ENCODE results near the gene MAP3K13.
"Not testable (repeated sequence)": the region's sequence is repeated elsewhere in the genome, so short reads cannot be mapped to it uniquely, and the experiment has no call there.

The MAP3K13 gene

DNA sequence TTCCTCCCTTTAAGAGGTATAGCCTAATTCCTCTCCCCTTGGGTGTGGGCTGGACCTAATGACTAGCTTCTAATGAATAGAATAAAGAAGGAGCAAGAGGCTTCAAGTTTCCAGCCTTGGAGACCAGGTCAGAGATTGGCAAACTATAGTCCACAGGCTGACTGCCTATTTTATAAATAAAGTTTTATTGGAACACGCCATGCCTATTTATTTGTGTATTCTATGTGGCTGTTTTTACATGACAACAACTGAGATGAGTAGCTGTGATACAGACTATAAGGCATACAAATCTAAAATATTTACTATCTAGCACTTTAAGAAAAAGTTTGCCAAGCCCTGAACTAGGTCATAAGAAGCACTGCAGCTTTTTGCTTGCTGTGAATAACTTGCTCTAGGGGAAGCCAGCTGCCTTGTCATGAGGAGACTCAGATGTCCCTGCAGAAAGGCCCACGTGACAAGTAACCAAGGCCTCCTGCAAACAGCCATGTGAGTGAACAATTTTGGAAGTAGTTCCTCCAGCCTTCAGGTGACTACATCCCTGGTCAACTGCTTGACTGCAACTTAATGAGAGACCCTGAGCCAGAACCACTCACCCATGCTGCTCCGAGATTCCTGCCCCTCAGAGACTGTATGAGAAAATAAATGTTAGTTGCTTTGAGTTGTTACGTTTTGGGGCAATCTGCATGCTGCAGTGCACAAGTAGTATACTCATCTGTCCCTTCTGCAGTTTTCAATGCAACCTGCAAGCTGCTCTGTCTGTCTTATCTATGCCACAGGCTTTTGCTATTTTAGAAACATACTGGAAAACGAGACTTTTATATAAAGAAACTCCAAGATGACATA lies 21.1 kb upstream of the MAP3K13 start:
- DNase-seq (ENCODE audit: low spot score) = no peak

DNA sequence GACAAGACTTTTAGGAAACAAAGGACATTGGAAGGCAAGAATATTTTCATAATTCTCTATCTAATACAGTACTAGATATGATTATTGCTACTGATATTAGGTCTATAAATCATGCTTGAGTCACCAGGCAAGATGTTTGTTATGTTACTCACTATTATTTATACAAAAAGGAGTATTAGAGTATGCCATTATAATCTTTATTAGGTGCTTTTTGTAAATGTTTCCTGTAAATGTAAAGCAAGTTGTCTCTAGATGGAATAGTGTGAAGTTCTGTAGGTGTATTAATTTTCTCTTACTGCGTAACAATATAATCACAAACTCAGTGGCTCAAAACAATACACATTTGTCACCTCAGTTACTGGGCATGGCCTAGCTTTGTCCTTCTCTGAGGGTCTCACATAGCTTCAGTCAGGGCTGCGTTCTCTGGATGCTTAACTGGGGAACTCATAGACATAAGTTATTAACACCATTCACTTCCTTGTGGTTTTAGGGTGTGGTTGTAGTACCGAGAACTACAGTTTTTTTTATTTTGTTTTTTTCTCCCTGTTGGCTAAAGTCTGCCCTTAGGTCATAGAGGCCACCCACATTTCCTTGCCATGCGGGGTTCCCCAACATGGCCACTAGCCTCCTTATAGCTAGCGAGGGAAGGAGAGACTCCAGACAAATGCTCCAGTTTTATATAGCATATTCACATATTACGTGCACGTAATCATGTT lies 20.3 kb upstream of the MAP3K13 start:
- no peak for DNase-seq (ENCODE audit: low spot score)

DNA sequence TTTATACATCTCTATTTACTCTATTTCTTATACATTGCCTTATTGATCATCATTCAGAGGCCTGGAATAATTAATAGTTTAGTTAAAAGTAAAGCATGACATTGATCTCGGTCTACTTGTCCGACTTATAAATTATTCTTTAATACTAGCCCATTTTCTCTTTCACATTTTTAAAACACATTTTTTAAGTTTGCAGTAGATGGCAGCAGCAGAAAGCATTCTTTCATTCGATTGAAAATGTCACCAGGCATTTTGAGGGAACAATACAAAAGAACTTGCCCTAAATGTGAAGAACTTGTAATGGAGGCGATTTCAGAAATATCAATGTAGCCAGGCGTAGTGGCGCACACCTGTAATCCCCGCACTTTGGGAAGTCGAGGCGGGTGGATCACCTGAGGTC lies 15.5 kb upstream of the MAP3K13 start:
- DNase-seq (ENCODE audit: low spot score) = no peak

DNA sequence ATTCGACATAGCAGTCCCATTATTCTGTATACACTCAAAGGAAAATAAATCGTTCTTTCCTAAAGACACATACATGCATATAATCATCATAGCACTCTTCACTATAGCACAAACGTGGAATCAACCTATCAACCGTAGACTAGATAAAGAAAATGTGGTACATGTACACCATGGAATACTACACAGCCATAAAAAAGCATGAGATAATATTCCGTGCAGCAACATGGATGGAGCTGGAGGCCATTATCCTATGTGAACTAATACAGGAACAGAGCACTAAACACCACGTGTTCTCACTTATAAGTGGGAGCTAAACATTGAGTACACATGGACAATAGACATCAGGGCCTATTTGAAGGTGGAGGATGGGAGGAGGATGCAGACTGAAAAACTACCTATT lies 12.1 kb upstream of the MAP3K13 start:
- DNase-seq (ENCODE audit: low spot score) = no peak

DNA sequence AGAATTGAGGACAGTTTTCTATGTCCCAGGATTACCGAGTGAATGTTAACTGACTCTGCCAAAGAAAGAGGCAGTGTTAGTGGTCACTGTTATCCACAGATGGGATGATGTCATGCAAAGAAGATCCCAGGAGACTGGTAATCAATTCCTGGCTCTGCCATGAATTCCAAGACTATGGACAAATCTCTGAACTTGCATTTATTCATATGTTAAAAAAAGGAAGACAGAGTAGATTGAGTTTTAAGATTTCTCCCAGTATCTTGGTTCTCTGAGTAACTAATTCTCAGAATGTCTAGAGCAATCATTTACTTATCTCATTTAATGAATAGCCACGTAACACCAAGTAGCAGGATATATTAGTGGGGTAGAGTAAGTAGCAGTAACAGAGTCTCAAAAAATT lies 11.5 kb upstream of the MAP3K13 start:
- peak; percentile 72 for DNase-seq (ENCODE audit: low spot score)

DNA sequence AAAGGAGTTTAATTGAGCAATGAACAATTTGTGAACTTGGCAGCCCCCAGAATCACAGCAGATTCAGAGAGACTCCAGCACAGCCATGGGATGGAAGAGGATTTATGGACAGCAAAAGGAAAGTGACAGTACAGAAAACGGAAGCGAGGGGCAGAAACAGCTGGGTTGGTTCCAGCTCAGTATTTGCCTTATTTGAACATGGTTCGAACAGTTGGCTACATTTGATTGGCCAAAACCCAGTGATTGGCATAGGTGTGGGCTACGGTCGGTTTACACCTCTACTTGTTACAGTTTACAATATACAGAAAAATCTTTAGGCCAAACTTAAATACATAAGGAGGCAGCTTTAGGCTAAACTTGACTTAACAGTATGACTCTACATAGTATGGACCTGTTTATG lies 9.7 kb upstream of the MAP3K13 start:
- DNase-seq (ENCODE audit: low spot score) = no peak

DNA sequence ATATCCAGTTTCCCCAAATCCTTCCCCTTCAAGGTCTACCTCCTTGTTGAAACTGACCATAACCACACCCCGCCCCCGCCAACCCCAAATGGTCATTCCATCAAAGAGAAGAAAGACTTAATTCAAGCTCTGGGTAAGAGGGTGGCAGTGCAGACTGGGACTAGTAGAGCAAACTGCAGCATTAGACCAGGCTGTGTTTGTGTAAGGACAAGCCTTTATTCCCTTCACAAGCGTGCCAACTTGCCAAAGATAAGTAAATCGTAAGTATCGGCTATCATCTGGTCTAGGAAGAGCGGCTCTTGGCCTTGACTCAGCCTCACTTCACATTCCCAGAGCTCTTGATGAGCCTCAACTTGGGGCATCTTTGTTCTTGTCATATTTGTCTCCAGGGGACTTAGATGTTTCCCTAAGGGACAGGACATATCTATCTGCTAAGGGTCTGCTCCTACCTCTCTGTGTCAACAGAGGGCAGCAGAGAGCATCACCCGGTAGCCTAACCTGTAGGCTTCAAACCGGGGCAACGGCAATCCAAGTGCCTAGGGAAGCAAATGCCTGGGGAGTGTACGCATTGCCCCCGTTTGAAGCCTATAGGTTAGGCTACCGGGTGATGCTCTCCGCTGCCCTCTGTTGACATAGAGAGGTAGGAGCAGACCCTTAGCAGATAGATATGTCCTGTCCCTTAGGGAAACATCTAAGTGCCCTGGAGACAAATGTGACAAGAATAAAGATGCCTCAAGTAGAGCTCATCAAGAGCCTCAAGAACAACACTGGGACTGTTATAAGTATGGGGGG lies 8.9 kb upstream of the MAP3K13 start:
- peak; percentile 33 for DNase-seq (ENCODE audit: low spot score)

DNA sequence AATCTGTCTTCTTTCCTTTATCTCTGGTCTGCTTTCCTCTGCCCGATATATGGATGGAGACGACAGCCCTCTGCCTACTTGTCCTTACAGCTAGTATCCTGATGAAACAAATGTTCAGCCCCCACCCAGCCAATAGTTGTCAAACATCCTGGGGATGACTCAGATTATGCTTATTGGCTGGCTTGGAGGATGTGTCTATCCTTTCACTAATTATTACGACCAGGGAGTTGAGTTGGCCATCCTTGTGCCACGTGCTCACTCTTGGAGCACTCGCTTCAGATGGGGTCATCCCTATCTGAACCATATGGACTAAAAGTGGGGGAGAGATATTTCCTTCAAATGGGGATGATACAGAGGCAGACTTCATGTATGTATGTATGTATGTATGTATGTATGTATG lies 6.4 kb upstream of the MAP3K13 start:
- no peak for DNase-seq (ENCODE audit: low spot score)

DNA sequence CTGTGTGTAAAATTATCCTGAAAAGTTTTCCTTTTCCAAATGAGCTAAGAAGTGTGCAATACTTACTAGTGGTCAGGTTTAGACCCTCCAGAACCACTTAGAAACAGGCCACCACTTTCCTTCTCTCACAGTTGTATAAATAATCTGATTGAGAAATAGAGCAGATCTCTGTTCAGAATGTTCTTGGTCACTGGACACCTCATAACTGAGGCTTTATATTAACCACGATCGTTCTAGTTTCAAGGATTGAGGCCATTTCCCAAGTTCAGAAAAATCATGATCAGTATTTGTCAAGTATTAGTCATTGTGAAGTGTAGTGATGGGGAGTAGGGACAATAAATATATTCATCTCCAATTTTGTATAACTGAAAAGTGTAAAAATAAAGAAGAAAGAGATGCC lies 1.0 kb upstream of the MAP3K13 start:
- DNase-seq (ENCODE audit: low spot score) = peak; percentile 11

DNA sequence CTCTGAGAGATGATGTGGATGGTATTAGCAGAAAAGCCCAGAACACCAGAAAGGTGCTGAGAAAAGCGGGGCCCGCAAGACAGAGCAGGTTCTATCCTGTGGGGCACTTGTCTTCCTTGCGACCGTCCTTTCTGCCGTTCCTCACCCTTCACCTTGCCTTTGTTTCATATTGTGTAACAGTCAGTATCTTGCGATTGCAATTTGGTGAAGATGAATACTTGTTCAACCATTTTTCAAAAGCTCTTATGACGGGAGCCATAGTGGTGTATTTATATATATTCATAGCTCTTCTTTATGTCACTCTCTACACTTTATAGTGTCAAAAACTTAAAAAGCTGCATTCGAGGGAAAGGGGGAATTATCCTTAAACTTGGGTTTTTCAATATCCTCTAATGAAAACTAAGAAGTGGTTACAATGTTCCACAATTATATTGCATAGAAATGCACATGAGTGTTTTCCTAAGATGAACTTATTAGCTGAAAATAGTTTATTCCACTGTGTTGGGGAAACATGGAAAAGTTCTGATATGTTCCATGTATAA lies 797 bp downstream of the MAP3K13 start:
- no peak for DNase-seq (ENCODE audit: low spot score)

DNA sequence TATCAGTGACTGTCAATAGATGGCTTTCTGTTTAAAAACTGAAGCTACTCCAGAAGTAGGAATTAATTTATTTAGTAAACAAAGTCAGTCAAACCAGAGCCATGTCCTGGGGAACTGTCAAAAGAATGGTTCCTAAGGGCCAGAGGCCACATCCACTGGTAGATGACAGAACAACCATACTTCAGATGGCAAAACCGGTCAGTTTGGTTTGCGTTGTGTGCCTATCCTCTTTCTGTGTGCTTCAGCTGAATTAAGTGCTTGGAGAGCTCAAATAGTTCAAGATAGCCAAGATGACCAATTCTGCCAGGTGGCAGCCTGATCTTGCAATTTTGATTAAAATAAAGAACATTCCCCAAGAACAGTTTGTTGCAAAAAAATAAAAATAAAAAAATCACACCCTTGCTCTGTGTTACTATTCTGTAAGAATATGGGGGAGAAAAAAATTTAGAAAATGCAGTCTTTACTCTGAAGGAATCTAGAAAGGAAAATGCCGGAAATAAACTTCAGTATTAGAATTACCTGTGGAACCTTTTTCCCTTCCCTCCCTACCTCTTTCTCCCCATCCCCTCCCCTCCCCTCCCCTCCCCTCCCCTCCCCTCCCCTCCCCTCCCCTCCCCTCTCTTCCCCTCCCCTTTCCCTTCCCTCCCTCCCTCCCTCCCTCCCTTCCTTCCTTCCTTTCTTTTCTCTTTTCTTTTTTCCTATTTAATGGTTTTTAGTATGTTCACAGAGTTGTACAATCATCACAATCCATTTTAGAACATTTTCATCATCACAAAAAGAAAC lies 2.5 kb downstream of the MAP3K13 start:
- no peak for DNase-seq (ENCODE audit: low spot score)

DNA sequence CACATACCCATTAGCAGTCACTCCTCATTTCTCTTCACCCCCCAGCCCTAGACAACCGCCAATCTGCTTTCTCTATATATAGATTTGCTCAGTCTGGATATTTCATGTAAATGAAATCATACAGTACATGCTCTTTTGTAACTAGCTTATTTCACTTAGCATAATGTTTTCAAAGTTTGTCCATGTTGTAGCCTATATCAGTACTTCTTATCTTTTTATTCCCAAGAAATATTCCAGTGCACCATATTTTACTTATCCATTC lies 3.1 kb downstream of the MAP3K13 start:
- DNase-seq (ENCODE audit: low spot score) = no peak

DNA sequence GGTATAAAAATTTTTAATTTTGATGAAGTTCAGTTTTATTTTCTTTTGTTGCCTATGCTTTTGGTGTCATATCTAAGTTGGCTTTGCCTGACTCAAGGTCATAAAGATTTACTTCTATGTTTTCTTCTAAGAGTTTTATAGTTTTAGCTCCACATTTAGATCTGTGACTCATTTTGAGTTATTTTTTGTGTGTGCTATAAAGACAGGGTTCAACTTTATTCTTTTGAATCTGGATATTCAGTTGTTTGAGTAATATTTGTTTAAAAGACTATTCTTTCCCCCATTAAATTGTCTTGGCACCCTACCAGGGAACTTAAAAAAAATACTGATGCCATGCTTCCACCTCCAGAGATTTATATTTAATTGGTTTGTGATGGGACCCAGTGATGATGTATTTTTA lies 4.0 kb downstream of the MAP3K13 start:
- no peak for DNase-seq (ENCODE audit: low spot score)

DNA sequence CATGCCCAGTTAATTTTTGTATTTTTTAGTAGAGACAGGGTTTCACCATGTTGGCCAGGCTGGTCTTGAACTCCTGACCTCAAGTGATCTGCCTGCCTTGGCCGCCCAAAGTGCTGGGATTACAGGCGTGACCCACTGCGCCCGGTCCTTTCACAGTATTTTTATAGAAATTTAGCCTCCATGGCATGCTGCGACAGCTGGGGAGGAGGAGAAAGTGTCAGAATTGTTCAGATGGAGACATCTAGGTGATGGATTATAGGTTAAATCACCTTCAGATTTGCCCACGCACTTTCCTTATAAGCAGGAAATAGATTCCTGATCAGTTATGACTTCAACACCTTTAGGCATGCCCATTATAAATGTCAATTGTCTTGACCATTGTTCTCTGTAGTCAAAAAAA lies 7.4 kb downstream of the MAP3K13 start:
- DNase-seq (ENCODE audit: low spot score) = not testable (repeated sequence)

DNA sequence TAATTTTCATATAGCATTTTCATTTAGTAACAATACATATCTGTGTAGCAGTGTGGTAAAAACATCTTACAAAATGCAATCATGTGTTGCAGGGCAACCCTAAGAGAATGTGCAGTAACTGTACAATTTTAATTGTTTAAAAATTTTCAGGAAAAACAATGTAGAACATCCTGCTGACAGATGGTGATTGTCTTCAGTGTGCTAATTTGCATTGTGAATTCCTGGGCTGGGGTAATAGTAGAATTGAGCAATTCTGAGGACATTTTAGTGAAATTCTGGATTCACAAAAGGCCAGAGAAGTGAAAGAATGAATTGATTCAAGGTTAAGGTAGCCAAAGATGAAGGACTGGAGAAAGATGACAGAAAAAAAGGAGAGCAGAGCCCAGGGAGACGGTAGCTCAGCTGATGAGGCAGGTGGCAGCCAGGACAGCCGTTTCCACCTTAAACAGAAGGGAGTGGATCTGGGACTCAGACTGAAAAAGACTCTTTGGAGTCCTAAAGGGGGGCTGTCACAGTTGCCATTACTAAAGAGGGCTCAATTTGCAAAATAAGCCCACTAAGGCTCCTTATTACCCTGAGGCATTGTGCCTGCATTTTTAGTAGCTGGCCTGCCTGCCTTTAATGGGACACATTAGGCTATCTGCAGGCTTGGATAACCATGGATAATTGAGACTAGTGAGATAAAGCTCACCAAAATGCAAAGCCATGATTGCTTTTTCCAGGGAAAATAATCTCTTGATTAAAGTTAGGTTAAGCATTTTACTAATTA lies 8.6 kb downstream of the MAP3K13 start:
- DNase-seq (ENCODE audit: low spot score) = no peak

DNA sequence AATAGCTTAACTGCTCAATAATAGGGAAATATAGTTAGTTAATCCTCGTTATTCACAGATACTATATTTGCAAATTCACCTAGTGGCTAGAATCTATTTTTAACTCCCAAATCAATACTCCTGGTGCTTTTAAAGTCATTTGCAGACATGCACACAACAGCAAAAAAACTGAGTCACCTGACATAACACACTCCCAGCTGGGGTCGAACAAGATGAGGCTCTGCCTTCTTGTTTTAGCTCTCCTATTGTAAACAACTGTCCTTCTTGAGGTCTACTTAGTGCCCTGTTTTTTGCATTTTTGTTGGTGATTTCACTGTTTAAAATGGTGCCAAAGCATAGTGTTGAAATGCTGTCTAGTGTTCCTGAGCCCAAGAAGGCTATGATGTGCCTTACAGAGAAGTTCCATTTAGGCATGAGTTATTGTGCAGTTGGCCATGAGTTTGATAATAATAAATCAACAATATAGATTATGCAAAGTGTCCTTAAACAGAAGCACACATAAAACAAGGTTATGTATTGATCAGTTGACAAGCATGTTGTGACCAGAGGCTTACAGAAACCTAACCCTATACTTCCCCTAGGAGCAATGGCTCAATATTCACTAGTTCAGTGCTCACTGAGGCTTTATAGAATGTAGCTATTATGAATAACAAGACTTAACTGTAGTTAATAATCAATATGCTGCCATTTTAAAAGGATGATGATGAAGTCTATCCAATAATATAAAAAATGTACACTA lies 18.6 kb downstream of the MAP3K13 start:
- no peak for DNase-seq (ENCODE audit: low spot score)

DNA sequence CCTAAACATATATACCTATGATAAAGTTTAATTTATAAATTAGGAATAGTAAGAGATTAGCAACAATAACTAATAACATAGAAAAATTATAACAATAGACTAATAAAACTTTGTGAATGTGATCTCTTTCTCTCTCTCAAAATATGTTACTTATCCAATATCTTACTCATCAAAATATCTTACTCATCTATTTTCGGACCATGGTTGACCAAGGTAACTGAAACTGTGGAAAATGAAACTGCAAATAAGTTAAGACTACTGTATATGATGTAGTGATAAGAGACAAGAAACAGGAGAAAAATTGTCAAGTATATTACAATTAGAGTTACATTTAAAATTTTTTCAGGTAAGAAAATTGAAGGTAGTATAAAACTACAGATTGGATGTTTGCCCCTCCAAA lies 19.2 kb downstream of the MAP3K13 start:
- no peak for DNase-seq (ENCODE audit: low spot score)

DNA sequence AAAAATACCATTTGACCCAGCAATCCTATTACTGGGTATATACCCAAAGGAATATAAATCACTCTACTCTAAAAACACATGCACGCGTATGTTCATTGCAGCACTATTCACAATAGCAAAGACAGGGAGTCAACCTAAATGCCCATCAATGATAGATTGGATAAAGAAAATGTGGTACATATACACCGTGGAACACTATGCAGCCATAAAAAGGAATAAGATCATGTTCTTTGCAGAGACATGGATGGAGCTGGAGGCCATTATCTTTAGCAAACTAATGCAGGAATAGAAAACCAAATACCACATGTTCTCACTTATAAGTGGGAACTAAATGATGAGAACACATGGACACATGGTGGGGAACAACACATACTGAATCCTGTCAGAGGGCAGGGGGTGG lies 23.6 kb downstream of the MAP3K13 start:
- not testable (repeated sequence) for DNase-seq (ENCODE audit: low spot score)

DNA sequence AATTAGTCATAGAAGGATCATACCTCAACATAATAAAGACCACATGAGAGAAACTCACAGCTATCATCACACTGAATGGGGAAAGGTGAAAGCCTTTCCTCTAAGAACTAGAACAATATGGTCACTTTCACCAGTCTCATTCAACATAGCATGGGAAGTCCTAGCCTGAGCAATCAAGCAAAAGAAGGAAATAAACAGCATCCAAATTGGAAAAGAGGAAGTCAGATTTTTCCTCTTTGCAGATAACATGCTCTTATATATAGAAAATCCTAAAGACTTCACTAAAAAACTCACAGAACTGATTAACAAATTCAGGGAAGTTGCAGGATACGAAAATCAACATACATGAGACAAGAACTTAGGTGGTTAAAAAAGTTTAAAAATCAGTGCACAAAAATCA lies 24.7 kb downstream of the MAP3K13 start:
- no peak for DNase-seq (ENCODE audit: low spot score)

DNA sequence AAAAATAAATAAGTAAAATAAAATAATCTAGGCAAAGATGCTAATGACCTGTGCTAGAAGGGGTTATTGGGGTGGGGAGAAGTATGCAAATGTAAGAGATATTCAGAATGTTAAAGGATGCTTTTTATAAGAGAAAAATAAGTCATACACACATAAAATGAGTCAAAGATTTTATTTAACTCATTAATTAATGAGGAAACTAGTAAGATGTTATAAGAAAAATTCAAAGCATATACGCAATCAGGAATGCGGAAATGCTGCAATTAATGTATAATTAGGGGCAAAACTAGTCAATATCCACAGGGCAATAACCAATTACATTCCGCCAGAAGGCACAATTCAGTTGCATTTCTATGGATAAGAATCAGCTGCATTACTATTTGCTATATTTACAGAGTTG lies 30.1 kb downstream of the MAP3K13 start:
- no peak for DNase-seq (ENCODE audit: low spot score)

DNA sequence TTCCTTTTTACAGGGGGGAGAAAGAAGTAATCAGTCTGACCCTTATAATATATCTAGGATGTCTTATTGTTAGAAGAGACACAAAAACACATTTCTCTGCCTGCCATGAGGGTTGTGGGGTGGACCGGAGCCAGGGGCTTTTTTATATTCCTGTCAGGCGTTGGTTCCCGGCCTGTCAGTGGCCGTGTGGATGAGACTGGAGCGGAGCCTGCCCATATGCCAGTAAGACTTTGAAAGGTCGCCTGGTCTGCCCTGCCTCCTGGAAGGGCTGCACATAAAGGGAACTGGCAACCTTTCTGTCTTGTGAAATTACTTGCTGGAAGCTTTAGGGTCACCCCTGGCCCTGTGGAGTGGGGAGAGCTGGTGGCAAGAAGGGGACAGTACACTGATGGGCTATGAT lies 34.7 kb downstream of the MAP3K13 start:
- DNase-seq (ENCODE audit: low spot score) = no peak
